Immature natural killer cell (primary cell): ENCODE measurements around the gene BLID. TPM values are rescaled to one million over a fixed set of nuclear protein-coding genes. Genes with fewer than 3 reads are reported as not detected.

Experiments
- DNase-seq, 3 donors: peaks; one replicate each; pipeline ENCODE4 v3.0.0; 2022; ENCODE audit warnings: mixed read lengths in 1 of 3
- H3K27ac Mint-ChIP-seq, 6 donors: one replicate each; pipeline ENCODE4 v1.8.0; 2020; ENCODE audit warnings: mixed read lengths in 6 of 6, mild to moderate bottlenecking in 5 of 6, inconsistent platforms in 4 of 6, moderate library complexity in 3 of 6
- H3K27me3 Mint-ChIP-seq, 3 donors: one replicate each; pipeline ENCODE4 v1.8.0; 2020 to 2021; ENCODE audit warnings: low read depth in 3 of 3, mild to moderate bottlenecking in 3 of 3, mixed read lengths in 3 of 3, moderate library complexity in 3 of 3, inconsistent platforms in 1 of 3
- H3K36me3 Mint-ChIP-seq, 3 donors: one replicate each; pipeline ENCODE4 v1.8.0; 2020; ENCODE audit warnings: mixed read lengths in 3 of 3, inconsistent platforms in 2 of 3, mild to moderate bottlenecking in 2 of 3
- H3K4me1 Mint-ChIP-seq, 2 donors: one replicate each; pipeline ENCODE4 v1.8.0; 2020; ENCODE audit warnings: inconsistent platforms in 2 of 2, mild to moderate bottlenecking in 2 of 2, mixed read lengths in 2 of 2, moderate library complexity in 1 of 2
- H3K4me3 Mint-ChIP-seq, 5 donors: one replicate each; pipeline ENCODE4 v1.8.0; 2020; ENCODE audit warnings: mild to moderate bottlenecking in 5 of 5, mixed read lengths in 5 of 5, inconsistent platforms in 3 of 5, moderate library complexity in 3 of 5
- H3K9me3 Mint-ChIP-seq, 6 donors: one replicate each; pipeline ENCODE4 v1.8.0; 2020; ENCODE audit warnings: mild to moderate bottlenecking in 6 of 6, mixed read lengths in 6 of 6, inconsistent platforms in 4 of 6, moderate library complexity in 3 of 6
- polyA plus RNA-seq, 3 donors: library from polyadenylated mRNA; unstranded; fragments of 300-500 nt; fragmentation: Illumina TruSeq; gene quantifications; one replicate each; pipeline ENCODE4 v1.2.3, GENCODE V29; 2021

The BLID gene
- polyA plus RNA-seq, 3 donors from 2014 or later = not detected

DNA sequence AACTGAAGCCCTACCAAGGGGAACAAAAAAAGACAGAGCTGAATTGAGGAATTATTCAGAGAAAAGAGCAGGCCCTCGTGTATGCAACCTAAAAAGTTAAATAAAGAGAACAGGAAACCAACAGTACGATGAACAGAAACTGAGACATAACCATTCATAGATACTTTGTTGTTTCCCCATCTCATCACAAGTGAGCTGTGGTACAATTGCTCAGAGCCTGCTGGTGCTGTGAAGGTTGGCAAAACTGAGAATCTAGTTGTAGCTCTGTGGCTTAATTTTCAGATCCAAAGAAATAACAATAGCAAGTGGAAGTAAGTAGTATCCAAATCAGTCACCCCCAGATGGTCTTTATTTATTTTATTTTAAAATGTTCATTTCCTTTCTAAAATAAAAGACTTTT lies 37.7 kb upstream of the BLID start:
- Mint-ChIP-seq H3K4me3 (no peak overlapping the region), H3K9me3 (no peaks in the 10 kb centered on the region), H3K4me1 (peaks cover 11 to 25% of the 10 kb centered on the region in 2 donors), H3K27ac (no peak overlapping the region), H3K36me3 (no peaks in the 10 kb centered on the region), H3K27me3 (peaks cover 0 to 10% (median 4%) of the 10 kb centered on the region in 3 donors)
- no peak for DNase-seq

DNA sequence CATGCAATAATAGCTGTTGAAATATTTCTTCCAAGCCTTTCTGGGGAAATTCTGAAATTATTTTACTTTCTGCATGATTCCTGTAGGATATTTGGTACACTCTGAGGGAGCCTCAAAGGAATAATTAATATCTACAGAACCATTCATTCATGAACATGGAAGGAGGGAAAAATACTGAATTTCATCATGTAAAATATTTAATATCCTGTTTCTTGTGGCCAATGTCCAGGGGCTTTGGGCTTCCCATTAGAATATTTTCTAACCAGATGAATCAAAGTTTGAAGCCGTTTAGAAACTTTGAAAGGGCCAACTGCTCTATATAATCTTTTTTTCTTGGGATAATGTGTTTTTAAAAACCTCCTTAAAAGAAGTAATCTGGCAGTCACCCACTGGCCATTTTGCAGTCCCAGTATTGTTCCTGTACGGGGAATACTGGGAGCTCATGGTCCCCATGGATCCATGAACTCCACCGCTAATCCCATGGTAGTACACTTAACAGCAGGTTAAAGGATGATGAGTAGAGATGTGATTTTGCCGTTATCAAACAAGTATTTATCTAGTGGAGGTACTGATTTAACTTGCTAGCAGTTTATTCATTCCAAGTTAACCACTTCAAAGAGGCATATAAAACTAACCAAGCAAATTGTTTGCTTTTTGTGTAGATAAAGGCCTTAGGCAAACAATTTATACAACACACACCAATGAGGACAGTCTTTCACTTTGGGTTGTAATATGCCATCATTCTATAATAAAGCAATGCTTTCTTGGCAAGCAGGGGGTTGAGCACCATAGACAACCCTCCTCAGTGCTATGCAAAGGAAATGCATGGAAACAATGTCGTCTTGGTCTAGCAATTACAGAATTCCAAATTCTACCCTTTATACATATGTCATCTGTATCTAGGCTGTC lies 34.5 kb upstream of the BLID start:
- H3K4me1 Mint-ChIP-seq = no peaks in the 10 kb centered on the region
- H3K4me3 Mint-ChIP-seq = no peak overlapping the region
- peaks cover 1 to 6% (median 2%) of the 10 kb centered on the region in 3 donors for H3K27me3 Mint-ChIP-seq
- H3K36me3 Mint-ChIP-seq = no peaks in the 10 kb centered on the region
- no peaks in the 10 kb centered on the region for H3K9me3 Mint-ChIP-seq
- DNase-seq = no peak
- H3K27ac Mint-ChIP-seq = no peak overlapping the region

DNA sequence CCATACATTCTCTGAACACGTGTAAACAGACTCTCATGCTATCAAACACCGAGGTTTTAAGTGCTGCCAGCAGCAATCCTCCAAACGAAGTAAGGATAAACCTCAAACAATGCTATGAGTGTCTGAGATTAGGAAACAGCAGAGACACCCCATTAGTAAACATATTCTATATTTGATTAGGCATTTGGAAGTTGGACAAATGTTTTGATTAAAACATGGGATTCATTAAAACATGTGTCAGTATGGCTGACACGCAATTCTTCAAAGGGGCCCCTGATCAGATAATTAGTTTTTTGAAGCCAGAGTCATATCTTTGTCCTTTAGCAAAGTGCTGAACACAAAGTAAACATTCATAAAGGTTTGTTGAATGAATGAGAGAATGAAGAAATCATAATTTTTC lies 33.2 kb upstream of the BLID start:
- H3K36me3 Mint-ChIP-seq = no peaks in the 10 kb centered on the region
- no peak overlapping the region for H3K27ac Mint-ChIP-seq
- no peaks in the 10 kb centered on the region for H3K4me1 Mint-ChIP-seq
- DNase-seq = no peak
- peaks cover 0 to 2% (median 0%) of the 10 kb centered on the region in 6 donors for H3K9me3 Mint-ChIP-seq
- peaks cover 1 to 6% (median 2%) of the 10 kb centered on the region in 3 donors for H3K27me3 Mint-ChIP-seq
- H3K4me3 Mint-ChIP-seq = no peak overlapping the region

GRCh38 chr11:122146475-122146874 lies 30.5 kb upstream of the BLID start:
- DNase-seq = no peak
- Mint-ChIP-seq H3K4me1 (no peaks in the 10 kb centered on the region), H3K4me3 (no peak overlapping the region), H3K9me3 (peaks cover 0 to 2% (median 0%) of the 10 kb centered on the region in 6 donors), H3K27ac (no peak overlapping the region), H3K27me3 (peaks cover 0 to 5% (median 5%) of the 10 kb centered on the region in 3 donors), H3K36me3 (no peaks in the 10 kb centered on the region)

DNA sequence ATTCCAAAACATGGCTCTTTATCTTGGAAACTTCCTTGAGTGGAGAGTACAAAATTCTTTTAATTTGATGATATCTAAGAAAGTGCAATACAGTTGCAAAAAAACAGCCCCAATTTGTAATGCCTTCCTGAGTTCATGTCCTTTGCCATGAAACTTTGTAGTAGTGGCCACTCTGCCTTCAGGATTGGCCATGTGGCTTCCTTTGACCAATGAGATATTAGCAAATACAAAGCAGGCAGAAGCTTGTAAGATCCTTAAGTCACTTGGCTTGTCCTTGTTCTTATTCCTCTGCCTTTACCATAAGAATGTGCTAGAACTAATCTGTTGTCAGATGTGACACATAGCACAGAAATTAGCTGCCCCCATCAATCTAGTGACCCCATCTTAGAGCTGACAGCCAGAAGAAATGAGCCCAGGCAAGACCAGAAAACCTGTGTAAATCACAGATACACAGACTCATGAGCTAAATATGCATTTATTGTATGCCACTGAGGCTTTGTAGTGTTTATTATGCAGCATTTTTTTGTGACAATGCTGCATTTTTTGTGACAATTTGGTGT lies 29.8 kb upstream of the BLID start:
- Mint-ChIP-seq H3K4me3 (no peak overlapping the region), H3K36me3 (no peaks in the 10 kb centered on the region), H3K27me3 (peaks cover 0 to 5% (median 5%) of the 10 kb centered on the region in 3 donors), H3K9me3 (peaks cover 0 to 2% (median 0%) of the 10 kb centered on the region in 6 donors), H3K27ac (no peak overlapping the region), H3K4me1 (no peaks in the 10 kb centered on the region)
- DNase-seq = no peak

GRCh38 chr11:122144752-122145151 lies 28.7 kb upstream of the BLID start:
- Mint-ChIP-seq H3K4me1 (no peaks in the 10 kb centered on the region), H3K9me3 (peaks cover 0 to 2% (median 0%) of the 10 kb centered on the region in 6 donors), H3K27me3 (peaks cover 0 to 5% (median 0%) of the 10 kb centered on the region in 3 donors), H3K36me3 (no peaks in the 10 kb centered on the region), H3K27ac (no peak overlapping the region), H3K4me3 (no peak overlapping the region)
- no peak for DNase-seq

DNA sequence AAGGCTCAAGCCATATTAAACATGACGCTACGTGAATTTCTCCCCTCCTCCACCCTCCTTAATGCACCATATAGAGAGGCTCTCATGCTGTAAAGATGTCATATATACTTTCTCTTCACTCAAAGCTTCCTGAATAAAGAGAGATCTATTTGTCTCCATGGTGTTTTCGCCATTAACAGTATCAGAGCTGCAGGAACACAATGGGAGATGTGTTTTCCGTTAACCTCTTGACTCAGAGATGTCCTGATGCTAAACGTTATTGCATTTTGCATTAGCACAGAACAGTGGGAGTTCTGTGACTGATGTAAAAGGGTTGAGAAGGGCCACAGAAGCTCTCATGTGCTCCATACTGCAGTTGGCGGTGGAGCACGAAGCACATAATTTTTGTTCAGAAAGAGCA lies 25.7 kb upstream of the BLID start:
- Mint-ChIP-seq H3K27me3 (peaks cover 0 to 4% (median 2%) of the 10 kb centered on the region in 3 donors), H3K27ac (no peak overlapping the region), H3K4me1 (no peaks in the 10 kb centered on the region), H3K9me3 (peaks cover 0 to 2% (median 0%) of the 10 kb centered on the region in 6 donors), H3K4me3 (no peak overlapping the region), H3K36me3 (no peaks in the 10 kb centered on the region)
- no peak for DNase-seq

GRCh38 chr11:122140500-122140899 lies 24.5 kb upstream of the BLID start:
- no peak for DNase-seq
- H3K4me1 Mint-ChIP-seq = no peaks in the 10 kb centered on the region
- peaks cover 0 to 2% (median 0%) of the 10 kb centered on the region in 6 donors for H3K9me3 Mint-ChIP-seq
- peaks cover 0 to 2% (median 2%) of the 10 kb centered on the region in 3 donors for H3K27me3 Mint-ChIP-seq
- no peak overlapping the region for H3K4me3 Mint-ChIP-seq
- H3K36me3 Mint-ChIP-seq = no peaks in the 10 kb centered on the region
- no peak overlapping the region for H3K27ac Mint-ChIP-seq

GRCh38 chr11:122139595-122139866 lies 23.5 kb upstream of the BLID start:
- DNase-seq = no peak
- Mint-ChIP-seq H3K9me3 (no peaks in the 10 kb centered on the region), H3K27me3 (peaks cover 0 to 2% (median 2%) of the 10 kb centered on the region in 3 donors), H3K4me3 (no peak overlapping the region), H3K36me3 (no peaks in the 10 kb centered on the region), H3K4me1 (no peaks in the 10 kb centered on the region), H3K27ac (no peak overlapping the region)

DNA sequence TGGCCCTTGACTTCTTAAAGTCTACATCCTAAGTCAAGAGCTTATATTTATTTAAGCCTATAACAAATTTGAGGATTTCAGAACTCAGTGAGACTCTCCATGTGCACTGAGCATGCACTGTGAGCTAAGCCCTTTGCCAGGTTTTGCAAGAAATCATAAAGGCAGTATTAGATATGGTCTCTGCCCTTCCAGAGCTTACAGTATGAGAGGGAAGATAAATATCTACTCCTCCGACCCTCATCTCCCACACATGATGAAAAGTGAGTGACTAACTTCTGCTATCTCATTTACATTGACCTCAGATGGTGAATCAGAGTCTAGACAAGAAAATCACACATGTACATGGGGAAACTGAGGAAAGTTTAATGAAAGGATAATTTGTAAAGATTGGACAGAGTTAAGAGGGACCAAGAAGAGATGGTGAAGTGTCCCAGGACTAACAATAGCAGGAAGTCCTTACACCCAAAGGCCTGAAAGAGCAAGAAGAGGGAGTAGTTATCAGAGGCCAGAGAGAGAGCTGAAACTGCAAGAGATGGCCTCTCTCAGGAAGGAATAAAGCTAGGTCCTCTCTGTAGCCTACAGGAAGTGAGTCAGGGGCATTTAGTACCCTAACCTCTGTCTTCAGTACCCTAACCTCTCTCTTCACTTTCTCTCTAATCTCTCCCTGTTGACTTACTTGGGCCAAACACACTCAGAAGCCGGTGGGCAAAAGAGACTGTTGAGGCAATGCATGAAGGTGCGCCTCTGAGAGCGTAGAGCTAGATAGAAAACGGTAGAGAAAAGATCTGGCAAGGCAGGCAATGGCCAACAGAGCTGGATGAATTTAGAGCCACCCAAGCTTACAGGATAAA lies 23.0 kb upstream of the BLID start:
- no peak overlapping the region for H3K4me3 Mint-ChIP-seq
- H3K36me3 Mint-ChIP-seq = no peaks in the 10 kb centered on the region
- H3K27ac Mint-ChIP-seq = no peak overlapping the region
- H3K4me1 Mint-ChIP-seq = no peaks in the 10 kb centered on the region
- H3K27me3 Mint-ChIP-seq = peaks cover 0 to 2% (median 2%) of the 10 kb centered on the region in 3 donors
- no peaks in the 10 kb centered on the region for H3K9me3 Mint-ChIP-seq
- DNase-seq = no peak

DNA sequence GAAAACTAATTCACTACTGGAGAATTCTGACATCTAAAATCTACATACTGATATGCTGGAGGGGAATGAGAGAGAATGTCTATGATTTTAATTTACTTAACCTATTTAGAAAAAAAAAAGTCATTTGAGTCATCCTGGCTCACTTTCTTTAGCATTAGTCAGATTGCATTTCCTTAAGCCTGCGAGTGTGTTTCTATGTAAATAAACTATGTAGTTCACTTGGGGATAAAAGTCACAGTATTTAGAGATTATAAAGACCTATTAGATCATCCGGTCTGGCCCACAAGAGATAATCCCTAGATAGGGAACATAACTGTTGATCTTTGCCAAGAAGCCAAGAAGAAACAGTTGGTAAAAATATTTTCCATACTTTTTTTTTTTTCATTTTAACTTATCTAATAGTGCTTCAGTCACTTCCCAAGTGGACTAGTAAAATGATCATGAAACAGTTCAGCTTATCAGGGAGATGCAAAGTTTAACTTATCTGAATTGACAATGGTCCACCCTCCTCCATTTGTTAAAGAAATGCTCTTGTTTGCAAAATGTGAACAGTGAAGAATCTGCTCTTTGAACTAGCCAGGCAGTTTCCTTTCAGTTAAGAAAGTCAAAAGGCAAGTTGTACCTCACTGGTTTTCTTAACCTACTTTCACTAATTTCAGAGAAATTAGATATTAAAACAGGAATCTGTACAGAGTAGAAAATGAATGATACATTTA lies 21.2 kb upstream of the BLID start:
- no peak for DNase-seq
- Mint-ChIP-seq H3K9me3 (no peaks in the 10 kb centered on the region), H3K27me3 (peaks cover 2 to 3% (median 2%) of the 10 kb centered on the region in 3 donors), H3K4me3 (no peak overlapping the region), H3K4me1 (no peaks in the 10 kb centered on the region), H3K36me3 (no peaks in the 10 kb centered on the region), H3K27ac (no peak overlapping the region)

DNA sequence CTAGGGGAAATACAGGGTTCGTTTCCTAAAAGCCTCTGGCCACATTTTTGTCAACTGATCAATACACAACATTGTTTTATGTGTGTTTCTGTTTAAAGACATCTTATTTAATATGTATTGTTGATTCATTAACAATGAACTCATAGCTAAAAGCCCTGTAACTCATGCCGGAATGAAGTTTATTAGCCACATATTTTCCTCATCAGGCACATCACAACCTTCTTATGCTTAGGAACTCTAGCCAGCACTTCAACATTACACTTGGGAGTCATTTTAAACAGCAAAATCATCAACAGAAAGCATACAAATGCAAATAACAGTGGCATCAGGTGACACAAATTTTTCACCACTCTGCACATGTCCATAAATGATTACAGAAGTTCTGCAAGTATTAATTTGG lies 15.1 kb upstream of the BLID start:
- peaks cover 0 to 3% (median 0%) of the 10 kb centered on the region in 3 donors for H3K27me3 Mint-ChIP-seq
- no peak overlapping the region for H3K27ac Mint-ChIP-seq
- no peaks in the 10 kb centered on the region for H3K9me3 Mint-ChIP-seq
- H3K4me3 Mint-ChIP-seq = no peak overlapping the region
- H3K36me3 Mint-ChIP-seq = no peaks in the 10 kb centered on the region
- no peak for DNase-seq
- no peaks in the 10 kb centered on the region for H3K4me1 Mint-ChIP-seq

- H3K4me3 Mint-ChIP-seq = no peak overlapping the region
- no peaks in the 10 kb centered on the region for H3K4me1 Mint-ChIP-seq
- peaks cover 0 to 3% (median 2%) of the 10 kb centered on the region in 3 donors for H3K27me3 Mint-ChIP-seq
- H3K36me3 Mint-ChIP-seq = no peaks in the 10 kb centered on the region
- DNase-seq = no peak
- H3K9me3 Mint-ChIP-seq = peaks cover 0 to 2% (median 0%) of the 10 kb centered on the region in 6 donors
- H3K27ac Mint-ChIP-seq = no peak overlapping the region
These were observed 12.1 kb upstream of the BLID start for GRCh38 chr11:122128146-122128545.
